Mammary epithelial cell (primary cell): ENCODE measurements around the gene DCC.

Experiments used
- CTCF ChIP-seq, 2 donors: IDR thresholded peaks in 1 of 2; conservative IDR thresholded peaks in 1 of 2; 2 replicates each; pipeline ENCODE4 v1.5.1; 2011 to 2012; ENCODE audit warnings: inconsistent platforms in 2 of 2, low read length in 2 of 2, mild to moderate bottlenecking in 2 of 2, control low read depth in 1 of 2, low read depth in 1 of 2; ENCODE audit not compliant: insufficient read depth in 1 of 2; ENCODE audit errors: extremely low read depth in 1 of 2
- EZH2 ChIP-seq: IDR thresholded peaks from 2 replicates; pipeline ENCODE4 v1.6.1; 2012; ENCODE audit warnings: low read length, inconsistent platforms, borderline replicate concordance

GRCh38 chr18:53417003-53417402 lies 1077.0 kb downstream of the DCC start:
- TF ChIP-seq CTCF (conservative IDR thresholded peaks at IDR 0.05 in 1 of 2, IDR thresholded peaks at IDR 0.05 in 1 of 2; ENCODE audit: extremely low read depth in 1 of 2, insufficient read depth in 1 of 2, low read depth in 1 of 2, low read length in 2 of 2), result no peak
- no peak for TF ChIP-seq EZH2
